Ramos (cell line): Measurements from ENCODE around the gene FBN1.

ENCODE experiments used
- in situ Hi-C: fragments of 300-500 bp; cut with MboI; formaldehyde crosslinking; loops from one replicate; pipeline ENCODE4 v1.14.3; 2022; ENCODE audit warnings: low sequenced_read_pairs; ENCODE audit not compliant: unreplicated experiment

FBN1 gene

DNA sequence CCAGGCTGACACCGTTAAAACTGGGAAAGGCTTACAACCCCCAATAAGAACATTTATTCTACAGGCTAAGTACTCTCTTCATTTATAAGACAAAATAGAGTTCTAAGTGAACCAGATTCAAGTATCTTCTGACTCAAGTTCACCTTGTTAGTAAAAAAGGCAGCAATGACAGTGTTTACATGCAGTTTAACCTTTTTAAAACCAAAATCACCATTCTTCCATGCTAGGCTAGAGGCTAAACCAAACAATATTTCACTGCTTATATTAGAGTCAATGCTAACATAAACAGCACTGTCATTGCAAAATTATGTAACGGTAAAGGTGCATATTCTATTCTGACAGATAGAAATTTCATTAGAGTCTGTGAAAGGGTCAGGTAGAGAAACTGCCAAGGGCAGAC, 118.0 kb downstream of the FBN1 start:
- in situ Hi-C loops = no loop called here

DNA sequence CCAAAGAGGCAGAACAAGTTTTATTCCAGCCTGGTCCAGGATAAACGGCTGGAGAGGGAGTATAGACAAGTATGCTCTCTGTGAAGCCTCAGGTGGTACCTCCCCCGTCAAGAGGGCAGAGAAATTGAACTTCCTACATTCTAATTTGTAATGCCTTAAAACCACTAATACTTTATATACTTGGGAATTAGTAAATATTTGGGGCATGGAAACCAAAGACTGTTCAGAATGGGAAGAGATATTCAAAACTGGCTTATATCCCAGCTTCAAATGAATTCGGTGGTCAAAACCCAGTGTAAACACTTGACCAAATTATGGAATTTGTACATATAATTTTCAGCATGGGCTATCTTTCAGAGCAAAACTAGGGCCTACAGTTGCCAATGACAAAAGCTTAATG, 122.6 kb downstream of the FBN1 start:
- in situ Hi-C loops = no loop called here

DNA sequence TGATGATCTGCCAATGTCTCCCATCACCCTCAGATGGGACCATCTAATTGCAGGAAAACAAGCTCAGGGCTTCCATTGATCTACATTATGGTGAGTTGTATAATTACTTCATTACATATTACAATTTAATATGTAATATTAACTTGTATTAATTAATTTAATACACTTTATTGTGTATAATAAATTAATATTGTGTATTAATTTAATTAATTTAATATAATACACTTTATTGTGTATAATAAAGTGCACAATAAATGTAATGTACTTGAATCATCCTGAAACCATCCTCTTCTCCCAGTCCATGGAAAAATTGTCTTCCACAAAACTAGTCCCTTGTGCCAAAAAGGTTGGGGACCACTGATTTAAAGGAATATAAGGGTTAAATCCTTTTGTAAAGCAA, 123.4 kb downstream of the FBN1 start:
- in situ Hi-C loops = no loop called here

DNA sequence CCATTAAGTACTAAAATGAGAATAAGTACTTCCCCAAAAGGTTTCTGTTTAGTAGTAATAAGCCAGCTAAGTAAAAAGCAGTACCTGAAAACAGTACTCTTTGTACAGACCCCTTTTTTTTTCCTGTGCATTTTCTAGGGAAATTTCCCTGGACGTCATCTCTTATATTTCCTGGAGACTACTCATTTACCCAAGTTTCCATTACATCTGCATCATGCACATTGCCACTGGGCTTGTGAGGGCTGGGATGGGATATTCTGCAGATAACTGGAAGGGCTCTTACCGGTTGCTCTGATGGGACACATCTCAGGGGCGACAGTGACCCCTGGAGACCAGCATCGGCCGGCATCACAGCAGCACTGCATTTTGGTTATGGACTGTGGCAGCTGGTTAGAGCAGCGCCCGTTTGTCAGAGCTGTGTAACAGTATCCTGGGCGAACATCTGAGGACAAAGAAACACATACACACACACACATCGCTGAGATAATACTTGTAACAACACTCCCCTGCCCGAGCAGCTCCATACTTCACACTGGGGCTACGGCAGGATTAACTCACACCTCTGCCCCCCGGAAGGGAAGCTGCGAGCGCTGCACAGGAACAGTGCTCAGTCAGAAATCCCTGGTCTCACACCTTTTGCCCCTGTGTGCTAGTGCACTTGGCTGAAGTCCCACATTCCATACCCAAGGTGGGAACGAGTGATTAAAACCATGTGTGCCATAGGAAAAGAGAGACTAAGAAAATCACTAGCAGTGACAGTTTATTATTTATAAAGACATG, 124.9 kb downstream of the FBN1 start:
- in situ Hi-C loops = no loop called here

DNA sequence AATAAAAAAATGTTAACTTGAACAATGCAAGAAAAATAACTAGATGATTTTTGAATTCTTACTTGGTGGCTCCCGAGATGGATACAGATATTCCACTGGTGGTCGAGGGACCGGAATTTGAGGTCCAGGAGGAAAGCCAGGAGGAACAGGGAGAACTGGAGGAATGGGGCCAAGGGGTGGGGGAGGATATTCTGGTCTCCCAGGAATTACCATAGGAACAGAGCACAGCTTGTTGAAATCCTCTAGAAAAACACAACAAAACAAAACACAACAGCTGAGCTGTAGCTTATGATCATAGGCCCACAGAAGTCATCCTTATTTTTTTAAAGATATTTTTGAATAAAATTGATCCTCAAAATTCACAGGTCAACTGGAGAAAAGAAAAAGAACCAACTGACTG, 129.4 kb downstream of the FBN1 start:
- in situ Hi-C loops = no loop called here

DNA sequence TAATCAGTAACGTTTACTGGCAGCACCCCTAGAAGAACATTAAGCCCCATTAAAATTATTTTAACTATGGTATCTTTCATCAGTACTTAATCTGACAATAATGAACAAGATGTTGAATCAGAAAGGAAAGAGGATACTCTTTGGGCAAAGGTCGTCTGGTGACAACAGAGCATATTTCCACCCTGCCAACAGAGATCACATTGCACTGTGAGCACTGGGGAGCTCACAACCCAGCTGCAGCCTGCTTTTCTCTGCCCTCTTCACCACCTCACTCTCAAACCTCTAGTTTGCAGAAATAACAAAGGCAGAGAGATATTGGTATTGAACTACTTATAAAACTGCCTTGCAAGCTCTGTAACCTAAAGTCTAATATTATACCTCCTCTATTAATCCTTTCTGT, 130.0 kb downstream of the FBN1 start:
- in situ Hi-C loops = no loop called here

DNA sequence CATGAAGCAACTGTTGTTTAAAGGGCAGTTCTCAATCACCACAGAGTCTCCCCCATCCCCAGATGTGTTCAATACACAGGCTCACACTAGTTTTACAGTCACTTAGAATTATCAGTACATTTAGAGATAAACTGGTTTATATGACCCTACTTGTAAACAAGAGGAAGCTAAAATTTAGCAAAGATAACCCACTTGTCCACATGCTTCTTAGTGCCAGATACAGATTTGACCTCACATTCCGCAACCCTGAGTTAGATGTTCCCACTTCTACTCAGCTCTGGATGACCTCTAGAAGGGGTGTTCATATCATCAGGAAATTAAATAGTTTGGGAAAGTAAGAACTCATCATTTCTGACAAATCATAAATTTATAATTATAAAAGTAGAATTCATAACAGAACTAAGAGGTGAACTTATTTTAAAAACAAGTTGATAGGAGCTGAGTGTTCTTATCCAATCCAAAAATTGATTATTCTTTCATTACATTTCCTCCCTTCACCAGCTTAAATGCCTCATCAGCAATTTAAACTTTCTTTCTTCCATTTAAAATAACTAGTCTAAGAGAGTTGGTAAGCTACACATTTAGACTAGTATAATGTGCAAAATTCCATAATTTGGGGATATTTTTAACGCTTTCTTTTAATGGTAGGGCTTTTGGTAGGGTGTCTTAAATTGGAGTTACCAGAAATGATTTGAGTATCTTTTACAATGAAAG, 131.2 kb downstream of the FBN1 start:
- in situ Hi-C loops = no loop called here

DNA sequence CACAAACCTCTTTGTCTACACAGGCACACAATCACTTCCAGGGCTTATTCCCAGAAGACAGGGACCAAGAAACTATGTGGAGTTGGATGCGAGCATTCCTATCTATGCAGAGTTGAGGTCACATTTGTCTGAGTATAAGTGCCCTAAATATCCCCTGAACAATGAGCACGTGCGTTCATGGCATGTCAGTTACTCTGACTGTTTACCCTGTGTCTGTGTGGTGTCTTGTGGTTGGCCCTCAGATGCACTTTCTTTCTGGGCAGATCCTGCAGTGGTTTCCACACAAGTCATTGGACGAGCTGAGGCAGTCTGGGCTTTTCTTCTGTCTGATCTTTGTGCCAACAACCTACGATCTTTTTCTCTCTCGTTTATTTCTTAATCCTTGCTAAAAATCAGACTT, 134.5 kb downstream of the FBN1 start:
- in situ Hi-C loops = no loop called here

DNA sequence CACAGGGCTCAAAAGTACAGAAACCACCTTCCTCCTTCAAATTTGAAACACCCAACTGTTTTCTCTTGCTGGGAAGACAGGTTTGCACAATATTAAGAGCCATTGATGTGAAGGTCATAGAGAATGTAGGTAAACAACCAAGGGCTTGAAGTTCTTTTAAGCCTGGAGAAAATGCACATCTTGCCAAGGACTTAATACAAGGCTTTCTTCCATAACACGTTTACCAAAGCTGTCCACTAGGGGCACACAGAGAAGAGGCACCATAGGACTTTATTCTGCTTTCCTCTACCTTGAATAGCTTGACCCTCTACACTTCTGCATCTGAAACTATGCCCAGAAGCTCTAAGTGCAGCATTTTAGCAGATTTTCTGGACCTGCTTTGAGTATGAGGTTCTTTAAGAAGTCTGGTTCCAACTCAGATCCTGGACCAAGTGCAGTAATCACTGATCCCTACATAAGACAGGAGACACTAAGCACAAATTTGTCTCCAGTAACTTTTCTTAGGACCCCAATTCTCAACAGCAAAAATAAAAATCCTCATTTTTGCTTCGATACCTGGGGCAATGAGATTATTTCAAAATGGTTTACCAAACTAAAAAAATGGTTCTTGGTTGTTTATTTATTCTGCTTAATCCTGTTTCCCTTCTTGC, 138.0 kb downstream of the FBN1 start:
- in situ Hi-C loops = no loop called here

DNA sequence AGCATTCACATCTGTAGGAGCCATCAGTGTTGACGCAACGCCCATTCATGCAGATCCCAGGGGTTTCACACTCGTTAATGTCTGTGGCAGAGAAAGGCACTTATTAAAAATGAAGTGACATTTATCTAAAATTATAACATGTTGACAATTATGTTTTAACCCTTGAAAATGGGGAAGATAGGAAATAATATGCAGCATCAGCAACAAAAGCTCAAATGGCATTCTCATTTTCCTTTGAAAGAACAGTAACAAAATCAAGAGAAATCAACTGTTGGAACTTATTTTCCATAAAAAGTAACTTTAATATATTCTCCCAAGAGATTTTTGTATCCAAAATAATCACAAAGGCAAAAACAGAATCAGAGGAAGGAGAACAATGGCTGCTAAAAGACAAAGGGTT, 140.4 kb downstream of the FBN1 start:
- in situ Hi-C loops = no loop called here

DNA sequence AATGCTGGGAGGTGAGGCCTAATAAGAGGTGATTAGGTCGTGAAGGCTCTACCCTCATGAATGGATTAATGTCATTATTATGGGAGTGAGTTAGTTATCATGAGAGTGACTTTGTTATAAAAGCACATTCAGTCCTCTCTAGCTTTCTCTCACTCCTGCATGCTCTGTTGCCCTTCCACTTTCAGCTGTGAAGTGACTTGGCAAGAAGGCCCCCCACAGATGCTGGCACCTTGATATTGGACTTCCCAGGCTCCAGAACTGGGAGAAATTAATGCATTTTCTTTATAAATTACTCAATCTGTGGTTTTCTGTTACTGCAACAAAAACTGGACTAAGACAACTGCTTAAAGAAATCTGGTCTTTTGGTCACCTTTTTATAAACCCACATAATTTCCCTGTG, 144.3 kb downstream of the FBN1 start:
- in situ Hi-C loops = no loop called here

DNA sequence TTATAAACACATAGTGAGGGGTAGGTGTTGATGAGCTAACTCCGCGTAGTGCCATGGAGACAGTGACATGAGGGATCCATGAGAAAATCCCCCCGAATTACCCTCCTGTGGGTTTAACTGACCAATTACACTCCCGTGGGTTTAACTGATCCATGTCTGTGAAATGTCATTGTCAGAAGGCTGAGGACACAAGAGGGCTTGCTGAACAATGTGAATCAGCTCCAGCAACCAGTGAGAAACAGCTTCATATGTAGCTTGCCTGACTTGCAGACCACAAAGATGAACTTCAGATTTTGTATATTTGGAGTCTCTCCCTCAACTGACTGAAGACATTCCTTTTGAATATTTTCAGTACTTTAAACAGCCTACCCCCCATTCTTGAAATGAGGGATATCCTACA, 144.9 kb downstream of the FBN1 start:
- in situ Hi-C loops = no loop called here

DNA sequence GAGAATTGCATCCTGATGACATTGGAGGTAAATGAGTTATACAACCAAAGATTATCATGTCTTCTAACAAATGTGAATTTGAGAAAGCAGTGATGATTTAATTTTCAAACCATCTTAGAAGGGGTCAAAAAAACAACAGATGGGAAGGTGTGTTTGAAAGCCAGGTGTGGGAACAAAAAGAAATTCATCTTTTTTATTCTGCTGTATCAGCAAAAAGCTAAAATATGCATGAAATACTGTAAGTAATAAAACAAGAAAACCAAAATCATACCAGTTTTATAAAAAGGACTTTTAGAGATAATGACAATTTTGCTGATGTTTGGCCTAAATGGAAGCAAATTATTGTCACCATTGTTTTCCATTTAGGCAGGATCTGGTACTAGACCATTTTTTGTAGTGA, 145.5 kb downstream of the FBN1 start:
- in situ Hi-C loops = no loop called here

DNA sequence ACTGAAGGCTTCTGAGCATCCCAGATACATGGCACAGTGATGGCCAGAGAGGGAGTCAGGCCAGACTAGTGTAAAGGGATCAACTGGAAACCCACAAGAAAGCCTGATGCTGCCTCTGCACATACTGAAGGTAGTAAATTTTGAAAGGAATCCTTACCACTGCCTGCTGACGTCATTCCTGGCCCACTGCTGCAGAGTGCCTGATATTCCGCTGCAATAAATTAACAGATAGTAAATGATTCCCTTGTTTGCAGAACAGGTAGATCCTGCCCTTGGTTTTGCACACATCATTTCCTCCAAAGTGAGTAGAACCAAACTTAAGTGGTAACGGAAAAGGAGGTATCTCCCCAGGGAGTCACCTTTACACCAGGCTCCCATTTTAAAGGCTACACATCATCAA, 146.7 kb downstream of the FBN1 start:
- in situ Hi-C loops = no loop called here

DNA sequence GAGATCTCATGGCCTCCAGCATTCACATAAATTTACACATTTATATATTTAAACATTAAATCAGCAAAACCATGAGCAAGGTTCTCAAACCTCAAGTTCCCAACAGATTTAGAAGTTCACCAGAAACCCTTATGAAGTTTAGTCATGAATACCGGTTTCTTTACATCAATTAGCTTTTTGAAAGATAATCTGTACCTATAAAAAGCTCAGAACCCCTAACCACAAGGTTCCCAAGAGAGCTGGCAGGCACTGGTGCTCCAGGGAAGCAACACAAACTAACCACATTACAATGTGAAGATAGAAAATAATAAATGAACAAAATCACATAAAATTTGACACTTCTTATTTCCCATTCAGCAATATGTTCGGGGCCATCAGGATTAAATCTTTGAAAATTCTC, 150.9 kb downstream of the FBN1 start:
- in situ Hi-C loops = no loop called here

DNA sequence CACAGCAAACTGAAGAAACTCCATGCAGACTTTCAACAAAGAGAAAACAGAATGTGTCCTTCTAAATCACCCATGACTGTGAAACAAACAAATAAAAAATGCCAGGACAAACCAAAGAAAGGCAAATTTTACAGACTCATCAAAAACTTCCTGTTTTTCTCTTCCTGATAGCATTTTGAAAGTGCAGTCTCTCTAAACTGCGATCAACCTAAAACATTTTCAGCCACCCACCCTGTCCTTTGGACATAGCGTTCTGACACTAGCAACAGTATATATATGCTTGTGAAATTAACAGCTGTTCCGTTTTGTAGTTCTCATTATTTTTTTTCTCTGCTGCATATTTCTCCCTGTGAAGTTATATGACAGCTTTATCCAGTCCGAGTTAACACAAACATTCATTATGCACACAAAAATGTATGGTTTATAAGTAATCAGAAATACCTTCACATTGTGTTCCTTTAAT, 151.7 kb downstream of the FBN1 start:
- in situ Hi-C loops = no loop called here

DNA sequence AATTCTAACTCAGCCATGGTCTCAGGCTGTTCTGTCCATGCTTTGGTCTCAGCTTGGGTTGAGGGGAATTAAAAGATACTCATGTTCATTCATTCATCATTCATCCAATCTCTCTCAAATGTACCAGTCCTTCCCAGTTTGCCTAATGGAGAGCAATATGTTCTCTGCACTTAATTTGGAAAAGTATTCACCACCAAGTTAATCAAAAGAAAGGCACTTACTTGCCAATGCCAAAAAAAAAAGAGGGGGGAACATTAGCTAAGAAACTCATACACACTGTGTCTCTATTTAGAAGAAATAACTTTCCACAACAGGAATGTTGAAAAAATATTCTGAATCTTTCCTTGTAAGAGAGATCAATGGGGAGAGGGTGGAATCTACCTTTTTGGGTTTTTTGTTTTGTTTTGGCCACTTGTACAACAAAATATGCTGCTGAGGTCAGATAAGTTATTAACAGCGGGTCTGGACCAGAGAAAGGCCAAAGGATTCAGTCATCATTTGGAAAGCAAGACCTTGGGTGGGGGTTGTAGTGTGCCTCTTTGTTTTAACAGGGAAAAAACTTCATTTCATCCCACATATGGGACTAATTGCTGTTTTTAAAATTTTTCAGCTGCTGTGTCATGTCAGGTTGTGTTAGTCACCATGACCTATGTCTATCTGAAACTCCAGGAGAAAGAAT, 152.3 kb downstream of the FBN1 start:
- in situ Hi-C loops = no loop called here

DNA sequence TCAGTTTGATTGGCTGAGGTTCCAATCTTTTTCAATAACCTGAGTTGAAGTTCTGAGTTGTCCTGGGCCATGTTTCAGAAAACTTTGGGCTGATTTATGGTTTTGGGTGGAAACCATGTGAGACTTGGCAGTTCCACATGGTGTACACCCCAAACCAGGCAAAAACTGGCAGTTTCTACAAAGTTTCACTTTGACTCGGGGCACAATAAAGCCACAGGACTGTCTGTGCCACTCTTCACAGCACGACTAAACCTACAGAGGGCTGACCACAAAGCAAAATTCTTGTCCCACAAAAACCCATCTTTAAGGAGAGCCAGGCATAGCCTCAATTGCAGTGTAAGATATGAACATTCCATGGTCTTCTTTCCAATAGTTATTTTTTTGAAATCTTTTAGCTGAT, 159.3 kb downstream of the FBN1 start:
- in situ Hi-C loops = no loop called here

DNA sequence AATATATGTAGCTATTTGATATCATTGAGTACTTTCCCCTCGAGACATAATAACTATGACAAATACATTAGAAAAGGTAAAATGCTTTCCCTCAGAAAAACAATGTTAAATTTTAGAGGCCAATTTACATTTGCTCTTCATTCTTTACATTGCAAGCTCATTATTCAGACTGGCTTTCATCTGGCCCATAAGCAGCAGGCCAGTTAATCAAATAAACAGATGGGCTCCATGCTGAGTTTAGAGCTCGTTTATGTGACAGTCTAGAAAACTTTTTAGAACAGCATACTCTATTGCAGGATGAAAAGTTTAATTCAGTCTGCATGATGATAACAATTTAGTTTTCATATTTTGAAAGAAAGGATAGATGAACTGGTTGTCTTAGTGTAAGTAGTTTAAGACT, 163.7 kb downstream of the FBN1 start:
- in situ Hi-C loops = no loop called here

DNA sequence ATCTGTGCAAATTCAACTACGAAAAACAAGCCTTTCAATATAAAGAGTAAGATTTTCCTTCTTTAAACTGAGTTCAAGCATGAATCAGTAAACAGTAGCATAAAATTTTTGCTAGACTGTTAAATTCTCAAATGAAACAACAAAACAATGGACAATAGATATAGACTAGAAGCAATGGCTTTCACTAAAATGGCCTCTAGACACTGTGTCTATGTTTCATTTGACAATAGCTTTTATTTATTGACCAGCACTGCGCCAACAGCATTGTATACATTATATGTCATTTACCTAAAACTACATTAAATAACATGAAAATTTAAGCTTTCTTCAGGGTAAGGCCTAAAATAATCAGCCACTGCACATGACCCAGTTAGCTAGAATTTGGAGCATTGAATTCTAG, 165.8 kb downstream of the FBN1 start:
- in situ Hi-C loops = no loop called here

DNA sequence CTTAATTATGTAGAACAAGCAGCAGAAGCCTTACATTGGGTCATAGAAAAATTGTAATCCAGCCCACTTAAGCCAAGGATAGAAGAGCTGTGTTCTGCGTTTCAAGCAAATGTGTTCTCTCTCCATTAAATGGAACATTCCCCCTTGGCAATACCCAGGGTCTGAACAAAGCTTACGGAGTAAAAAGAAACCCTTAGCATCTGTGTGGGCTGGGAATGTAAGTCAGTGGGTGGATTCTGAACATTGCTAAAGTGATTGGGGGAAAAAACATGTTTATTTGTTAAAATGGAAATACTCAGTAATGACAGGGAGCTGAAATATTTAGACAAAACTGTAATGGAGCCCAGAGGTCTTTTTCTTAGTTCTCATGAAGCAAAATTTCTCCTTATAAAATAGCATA, 166.9 kb downstream of the FBN1 start:
- in situ Hi-C loops = no loop called here
